PC-3 (cell line): Measurements from ENCODE around the gene HS2ST1. TPM values are rescaled to one million over a fixed set of nuclear protein-coding genes. Genes with fewer than 3 reads are reported as not detected.

ENCODE experiments used
- ATAC-seq: fragments of 200-7000 bp; cut with Tn5 transposase; 2 replicates; pipeline ENCODE4 v1.9.1; 2020; ENCODE audit warnings: mild to moderate bottlenecking, moderate library complexity
- BruUV-seq: library from RNA; stranded (reverse); fragments of 400-500 nt; replicated peaks from 2 replicates; lab custom pipeline; 2021; lab: Mats Ljungman, UMichigan
- CTCF ChIA-PET: fragments of 300-600 bp; sonication (Branson Sonifier 250); formaldehyde crosslinking; loops from one replicate; lab custom pipeline; 2022; ENCODE audit warnings: antibody characterized with exemption; lab: Charles Lee
- POLR2A ChIA-PET: fragments of 300-600 bp; sonication (Branson Sonifier 250); formaldehyde crosslinking; loops from one replicate; lab custom pipeline; 2022; ENCODE audit warnings: antibody characterized with exemption; ENCODE audit not compliant: unreplicated experiment; lab: Charles Lee
- DNase-seq: peaks from one replicate; pipeline ENCODE4 v3.0.0-alpha.2; 2015
- H2AFZ ChIP-seq: fragments of 300-600 bp; sonication (generic); 2 replicates; pipeline ENCODE4 v1.6.0; 2016; ENCODE audit warnings: antibody characterized with exemption, low read length
- H3F3A ChIP-seq: fragments of 300-600 bp; sonication (generic); one replicate; pipeline ENCODE4 v1.6.0; 2017; ENCODE audit warnings: antibody characterized with exemption, low read length, control low read depth, mild to moderate bottlenecking; ENCODE audit not compliant: unreplicated experiment
- H3K27ac ChIP-seq: fragments of 300-600 bp; sonication (generic); 2 replicates; pipeline ENCODE4 v1.5.1; 2016; ENCODE audit warnings: mild to moderate bottlenecking, low read length
- H3K27me3 ChIP-seq: fragments of 300-600 bp; sonication (generic); 2 replicates; pipeline ENCODE4 v1.6.1; 2016; ENCODE audit warnings: low read length, mixed read lengths
- H3K36me3 ChIP-seq: fragments of 300-600 bp; sonication (generic); 2 replicates; pipeline ENCODE4 v1.6.1; 2016; ENCODE audit warnings: low read depth, mixed run types, low read length, mixed read lengths
- H3K4me1 ChIP-seq: fragments of 300-600 bp; sonication (generic); 2 replicates; pipeline ENCODE4 v1.5.1; 2016; ENCODE audit warnings: low read length; ENCODE audit not compliant: insufficient read depth
- H3K4me2 ChIP-seq: fragments of 300-600 bp; sonication (generic); 2 replicates; pipeline ENCODE4 v1.6.0; 2016; ENCODE audit warnings: low read length
- H3K4me3 ChIP-seq: fragments of 300-600 bp; sonication (generic); 2 replicates; pipeline ENCODE4 v1.5.1; 2016; ENCODE audit warnings: mild to moderate bottlenecking, low read length, mixed read lengths
- H3K79me2 ChIP-seq: fragments of 300-600 bp; sonication (generic); 2 replicates; pipeline ENCODE4 v1.6.1; 2017; ENCODE audit warnings: low read length, mixed read lengths
- H3K9ac ChIP-seq: fragments of 300-600 bp; sonication (generic); 2 replicates; pipeline ENCODE4 v1.6.0; 2016; ENCODE audit warnings: mild to moderate bottlenecking, low read length
- H3K9me2 ChIP-seq: fragments of 300-600 bp; sonication (generic); replicated peaks from 2 replicates; pipeline ENCODE4 v1.6.1; 2016; ENCODE audit warnings: mixed run types, low read length, mixed read lengths
- H3K9me3 ChIP-seq: fragments of 300-600 bp; sonication (generic); 2 replicates; pipeline ENCODE4 v1.6.1; 2016; ENCODE audit warnings: low read length, mixed read lengths
- H4K20me1 ChIP-seq: fragments of 300-600 bp; sonication (generic); 2 replicates; pipeline ENCODE4 v1.6.1; 2016; ENCODE audit warnings: low read length, mixed read lengths
- EZH2 ChIP-seq: fragments of 300-600 bp; sonication (generic); IDR thresholded peaks from one replicate; pipeline ENCODE4 v1.6.1; 2017; ENCODE audit warnings: antibody characterized with exemption, mild to moderate bottlenecking, low read length; ENCODE audit not compliant: unreplicated experiment
- EZH2phosphoT487 ChIP-seq: fragments of 300-600 bp; sonication (generic); IDR thresholded peaks from 2 replicates; pipeline ENCODE4 v1.6.1; 2018; ENCODE audit warnings: mild to moderate bottlenecking, antibody characterized with exemption, low read length, borderline replicate concordance
- intact Hi-C: fragments of 100-400 bp; cut with micrococcal nuclease; formaldehyde crosslinking; loops from 2 replicates; pipeline ENCODE4 v1.9.0; 2023
- total RNA-seq: library from RNA; depleted of rRNA; stranded (reverse); fragments of >200 nt; gene quantifications from 2 replicates; pipeline ENCODE4 v1.2.3, GENCODE V29; 2014
- TF ChIP-seq, protein P1 (sequence below): fragments of 300-600 bp; sonication (generic); conservative IDR thresholded peaks from 2 replicates; pipeline ENCODE4 v1.5.1; 2017; ENCODE audit warnings: antibody characterized with exemption, low read depth, mild to moderate bottlenecking, low read length

The HS2ST1 gene
- total RNA-seq, 1 experiment from 2014 or later, result 15.3 TPM

DNA sequence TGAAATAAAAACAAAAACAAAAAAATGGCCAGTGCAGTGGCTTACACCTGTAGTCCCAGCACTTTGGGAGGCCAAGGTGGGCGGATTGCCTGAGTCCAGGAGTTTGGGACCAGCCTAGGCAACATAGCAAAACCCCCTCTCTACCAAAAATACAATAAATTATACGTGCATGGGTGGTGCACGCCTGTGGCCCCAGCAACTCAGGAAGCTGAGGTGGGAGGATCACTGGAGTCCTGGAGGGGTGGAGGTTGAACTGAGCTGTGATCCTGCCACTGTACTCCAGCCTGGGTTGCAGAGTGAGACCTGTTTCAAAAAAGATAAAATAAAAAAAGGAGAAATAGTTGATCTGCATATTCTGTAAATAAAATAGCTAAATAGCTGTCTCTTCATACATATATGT is 41.2 kb downstream of the HS2ST1 start:
- Histone ChIP-seq H3K36me3 (no peaks in the 10 kb centered on the region), H3K27ac (no peak overlapping the region), H3K27me3 (no peaks in the 10 kb centered on the region), H3K4me2 (no peak overlapping the region), H3K79me2 (no peaks in the 10 kb centered on the region), H3F3A (no peaks in the 10 kb centered on the region), H2AFZ (no peak overlapping the region), H3K9ac (no peak overlapping the region), H3K4me1 (no peaks in the 10 kb centered on the region), H4K20me1 (no peaks in the 10 kb centered on the region), H3K9me2 (no peaks in the 10 kb centered on the region), H3K9me3 (no peaks in the 10 kb centered on the region), H3K4me3 (no peak overlapping the region)
- TF ChIP-seq EZH2, result no peak
- TF ChIP-seq, protein P1, sequence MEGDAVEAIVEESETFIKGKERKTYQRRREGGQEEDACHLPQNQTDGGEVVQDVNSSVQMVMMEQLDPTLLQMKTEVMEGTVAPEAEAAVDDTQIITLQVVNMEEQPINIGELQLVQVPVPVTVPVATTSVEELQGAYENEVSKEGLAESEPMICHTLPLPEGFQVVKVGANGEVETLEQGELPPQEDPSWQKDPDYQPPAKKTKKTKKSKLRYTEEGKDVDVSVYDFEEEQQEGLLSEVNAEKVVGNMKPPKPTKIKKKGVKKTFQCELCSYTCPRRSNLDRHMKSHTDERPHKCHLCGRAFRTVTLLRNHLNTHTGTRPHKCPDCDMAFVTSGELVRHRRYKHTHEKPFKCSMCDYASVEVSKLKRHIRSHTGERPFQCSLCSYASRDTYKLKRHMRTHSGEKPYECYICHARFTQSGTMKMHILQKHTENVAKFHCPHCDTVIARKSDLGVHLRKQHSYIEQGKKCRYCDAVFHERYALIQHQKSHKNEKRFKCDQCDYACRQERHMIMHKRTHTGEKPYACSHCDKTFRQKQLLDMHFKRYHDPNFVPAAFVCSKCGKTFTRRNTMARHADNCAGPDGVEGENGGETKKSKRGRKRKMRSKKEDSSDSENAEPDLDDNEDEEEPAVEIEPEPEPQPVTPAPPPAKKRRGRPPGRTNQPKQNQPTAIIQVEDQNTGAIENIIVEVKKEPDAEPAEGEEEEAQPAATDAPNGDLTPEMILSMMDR, result no peak
- TF ChIP-seq EZH2phosphoT487, result no peak
- intact Hi-C loops, result no loop called here
- no TSS peak for BruUV-seq
- no peak for ATAC-seq
- CTCF ChIA-PET, result no interaction called here
- DNase-seq, result no peak
- POLR2A ChIA-PET, result no interaction called here

DNA sequence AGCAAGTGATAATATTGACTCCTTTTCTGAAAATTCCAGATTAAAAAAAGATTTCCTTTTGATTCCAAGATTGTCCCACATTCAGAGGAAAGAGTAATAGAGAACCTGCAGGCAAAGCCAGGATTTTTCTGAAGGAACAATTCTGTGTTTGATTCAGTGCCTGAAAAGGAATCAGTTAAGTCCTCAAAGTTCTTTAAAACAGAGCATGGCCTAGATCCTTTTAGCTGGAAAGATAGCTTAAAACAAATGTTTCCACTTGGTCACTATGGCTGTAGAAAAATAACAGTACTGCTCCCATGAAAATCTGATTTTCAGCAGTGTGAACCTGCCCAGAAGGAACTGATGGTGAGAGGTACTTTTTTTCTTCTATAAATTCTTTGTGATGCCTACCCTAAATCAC is 41.8 kb downstream of the HS2ST1 start:
- intact Hi-C loops, result no loop called here
- no peaks in the 10 kb centered on the region for H4K20me1 ChIP-seq

DNA sequence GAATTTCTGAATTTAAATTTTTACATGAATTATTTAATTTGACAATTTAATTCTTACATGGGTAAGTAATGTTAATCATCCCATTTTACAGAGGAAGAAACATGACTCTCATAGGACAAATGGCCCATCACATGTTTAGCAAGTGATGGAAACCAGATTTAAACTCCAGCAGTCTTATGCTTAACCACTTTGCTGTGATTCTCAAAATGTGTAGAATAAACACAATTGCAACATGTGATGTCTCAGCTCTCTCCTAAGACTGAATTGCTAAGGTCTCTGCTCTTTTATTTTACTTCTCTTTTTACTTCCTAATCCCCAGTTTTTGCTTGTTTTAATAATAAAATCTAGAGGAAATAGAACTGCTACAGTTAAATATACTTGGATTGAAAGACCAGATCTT is 42.8 kb downstream of the HS2ST1 start:
- no peak for TF ChIP-seq EZH2phosphoT487
- TF ChIP-seq, protein P1, result no peak
- no peak for TF ChIP-seq EZH2
- DNase-seq (no peak), ATAC-seq (no peak)
- Histone ChIP-seq H3K27ac (no peak overlapping the region), H3K36me3 (no peaks in the 10 kb centered on the region), H3K27me3 (no peaks in the 10 kb centered on the region), H3K9me2 (no peaks in the 10 kb centered on the region), H3K79me2 (no peaks in the 10 kb centered on the region), H4K20me1 (no peaks in the 10 kb centered on the region), H3F3A (no peaks in the 10 kb centered on the region), H2AFZ (no peak overlapping the region), H3K4me2 (no peak overlapping the region), H3K9ac (no peak overlapping the region), H3K4me3 (no peak overlapping the region), H3K4me1 (no peaks in the 10 kb centered on the region), H3K9me3 (no peaks in the 10 kb centered on the region)
- ChIA-PET POLR2A (no interaction called here), CTCF (interaction anchor here (0.6 kb wide), 1 partner anchor 126 kb away, joined by 3 read pairs; no protein-coding TSS in a partner anchor)
- intact Hi-C loops, result no loop called here
- no TSS peak for BruUV-seq

More for the DNA sequence above, 41.8 kb downstream of the HS2ST1 start:
- H3K9me2 ChIP-seq, result no peaks in the 10 kb centered on the region
- no peak overlapping the region for H3K4me2 ChIP-seq
- H3K27ac ChIP-seq, result no peak overlapping the region
- no peaks in the 10 kb centered on the region for H3K9me3 ChIP-seq
- H3K36me3 ChIP-seq, result no peaks in the 10 kb centered on the region
- H3F3A ChIP-seq, result no peaks in the 10 kb centered on the region
- ATAC-seq, result no peak
- H3K9ac ChIP-seq, result no peak overlapping the region
- TF ChIP-seq, protein P1, result no peak
- no peak for TF ChIP-seq EZH2
- TF ChIP-seq EZH2phosphoT487, result no peak
- H3K27me3 ChIP-seq, result no peaks in the 10 kb centered on the region
- ChIA-PET POLR2A (no interaction called here), CTCF (no interaction called here)
- BruUV-seq, result no TSS peak
- H3K4me3 ChIP-seq, result no peak overlapping the region
- H3K79me2 ChIP-seq, result no peaks in the 10 kb centered on the region
- no peak overlapping the region for H2AFZ ChIP-seq
- no peaks in the 10 kb centered on the region for H3K4me1 ChIP-seq
- DNase-seq, result no peak
